OCI-LY7 (cell line): ENCODE measurements around the gene RPL26.

ENCODE experiments used
- EZH2phosphoT487 ChIP-seq: fragments of 200-600 bp; sonication (generic); IDR thresholded peaks from 2 replicates; pipeline ENCODE4 v1.6.1; 2018; ENCODE audit warnings: low read depth, borderline replicate concordance, mild to moderate bottlenecking, mixed run types, antibody characterized with exemption, low read length, moderate library complexity, mixed read lengths
- TF ChIP-seq, protein P1 (sequence below): fragments of 200-600 bp; sonication (generic); conservative IDR thresholded peaks from 2 replicates; pipeline ENCODE4 v1.5.1; 2014; ENCODE audit warnings: mild to moderate bottlenecking, antibody characterized with exemption, low read length, moderate library complexity, mixed read lengths

DNA sequence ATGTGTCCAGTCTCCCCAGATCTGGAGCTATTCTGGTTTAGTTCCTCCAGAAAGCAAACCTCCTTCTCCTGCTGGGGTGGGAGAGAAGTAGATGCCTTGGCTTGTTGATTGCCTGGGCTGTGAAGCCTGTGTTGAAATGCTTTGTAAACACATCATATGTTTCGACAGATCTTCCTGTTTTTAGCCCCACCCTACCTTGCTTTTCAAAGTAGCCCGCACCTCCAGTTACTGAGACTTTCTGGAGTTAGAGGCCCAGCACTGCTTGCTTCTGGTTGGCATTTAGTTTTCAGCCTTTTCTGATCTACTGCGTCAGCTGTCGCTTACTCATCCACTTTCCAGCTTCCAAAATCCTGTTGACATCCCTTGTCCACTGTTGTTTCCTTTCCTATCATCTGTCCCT, 34.8 kb upstream of the RPL26 start:
- TF ChIP-seq EZH2phosphoT487: no peak
- TF ChIP-seq, protein P1, sequence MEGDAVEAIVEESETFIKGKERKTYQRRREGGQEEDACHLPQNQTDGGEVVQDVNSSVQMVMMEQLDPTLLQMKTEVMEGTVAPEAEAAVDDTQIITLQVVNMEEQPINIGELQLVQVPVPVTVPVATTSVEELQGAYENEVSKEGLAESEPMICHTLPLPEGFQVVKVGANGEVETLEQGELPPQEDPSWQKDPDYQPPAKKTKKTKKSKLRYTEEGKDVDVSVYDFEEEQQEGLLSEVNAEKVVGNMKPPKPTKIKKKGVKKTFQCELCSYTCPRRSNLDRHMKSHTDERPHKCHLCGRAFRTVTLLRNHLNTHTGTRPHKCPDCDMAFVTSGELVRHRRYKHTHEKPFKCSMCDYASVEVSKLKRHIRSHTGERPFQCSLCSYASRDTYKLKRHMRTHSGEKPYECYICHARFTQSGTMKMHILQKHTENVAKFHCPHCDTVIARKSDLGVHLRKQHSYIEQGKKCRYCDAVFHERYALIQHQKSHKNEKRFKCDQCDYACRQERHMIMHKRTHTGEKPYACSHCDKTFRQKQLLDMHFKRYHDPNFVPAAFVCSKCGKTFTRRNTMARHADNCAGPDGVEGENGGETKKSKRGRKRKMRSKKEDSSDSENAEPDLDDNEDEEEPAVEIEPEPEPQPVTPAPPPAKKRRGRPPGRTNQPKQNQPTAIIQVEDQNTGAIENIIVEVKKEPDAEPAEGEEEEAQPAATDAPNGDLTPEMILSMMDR: no peak
